T-helper 9 cell (primary cell): ENCODE measurements around the gene SMAD3.

ENCODE experiments used
- DNase-seq: peaks from one replicate; pipeline ENCODE4 v3.0.0-alpha.2; 2020

Gene SMAD3

DNA sequence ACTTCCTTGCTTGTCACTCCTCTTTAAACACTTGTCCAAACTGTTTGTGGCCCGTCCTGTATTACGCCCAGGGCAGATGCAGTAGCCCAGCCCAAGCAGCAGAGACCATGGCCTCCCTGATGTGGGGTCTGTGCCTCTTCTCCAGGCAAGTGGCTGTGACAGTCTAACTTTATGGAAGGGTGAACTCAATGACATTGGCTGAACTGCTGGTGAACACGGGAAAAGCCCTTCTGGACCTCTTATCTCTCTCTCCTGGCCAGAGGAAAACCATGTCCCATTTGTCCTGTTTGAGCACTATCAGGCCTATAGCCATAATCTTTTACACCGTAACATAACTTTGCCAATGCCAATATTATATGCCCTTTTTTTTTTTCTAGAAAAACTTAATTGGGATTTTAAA lies 67.6 kb downstream of the SMAD3 start:
- no peak for DNase-seq

DNA sequence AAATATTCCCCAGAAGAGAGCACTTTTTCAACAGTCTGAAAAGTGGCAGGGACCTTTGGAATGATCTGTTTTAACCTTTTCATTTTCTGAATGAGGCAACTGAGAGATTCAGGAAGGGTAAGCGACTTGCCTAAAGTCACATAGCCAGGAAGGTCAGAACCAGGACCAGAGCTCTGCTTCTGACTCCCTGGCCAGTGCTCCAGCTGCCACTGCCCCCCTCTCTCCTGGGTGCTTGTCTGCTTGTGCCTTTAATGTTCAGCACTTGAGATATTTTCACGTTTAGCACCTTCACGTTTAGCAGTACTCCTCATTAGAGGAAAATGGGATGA lies 68.3 kb downstream of the SMAD3 start:
- no peak for DNase-seq

DNA sequence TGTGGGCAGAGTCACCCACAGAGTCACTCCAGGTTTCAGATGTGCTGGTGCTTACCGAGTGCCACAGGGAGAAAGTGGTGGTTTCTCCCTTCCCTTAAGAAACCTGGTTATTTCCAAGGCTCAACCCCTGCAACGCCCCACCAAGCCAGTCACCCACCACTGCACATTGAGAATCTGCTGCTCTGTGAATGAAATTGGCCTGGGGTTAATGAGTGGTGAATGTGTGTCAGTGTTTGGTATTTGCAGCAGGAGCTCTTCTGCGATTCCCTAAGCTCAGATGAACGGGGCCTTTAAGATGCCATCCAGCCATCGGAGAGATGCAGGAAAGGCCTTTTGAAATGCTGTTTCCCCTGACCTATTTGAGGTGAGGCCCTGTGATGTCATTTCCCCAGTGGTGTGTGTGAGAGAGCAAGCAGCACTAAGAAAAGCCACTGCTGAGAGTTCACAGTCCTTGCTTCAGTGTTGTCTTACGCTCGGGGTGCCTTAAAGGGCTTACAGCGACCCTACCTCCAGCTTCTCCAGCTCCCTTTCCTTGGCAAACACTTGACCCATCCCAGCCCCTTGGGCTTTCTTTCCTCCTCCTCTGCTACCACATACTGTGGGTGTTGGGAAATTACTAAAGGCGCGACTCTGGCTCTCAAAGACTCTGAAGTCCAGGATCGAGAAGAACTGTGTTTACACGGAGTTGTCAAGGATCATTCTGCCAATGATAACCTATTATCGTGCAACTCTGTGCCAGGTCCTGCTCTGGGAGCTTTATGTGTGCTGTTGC lies 68.9 kb downstream of the SMAD3 start:
- peak; percentile 54 for DNase-seq

DNA sequence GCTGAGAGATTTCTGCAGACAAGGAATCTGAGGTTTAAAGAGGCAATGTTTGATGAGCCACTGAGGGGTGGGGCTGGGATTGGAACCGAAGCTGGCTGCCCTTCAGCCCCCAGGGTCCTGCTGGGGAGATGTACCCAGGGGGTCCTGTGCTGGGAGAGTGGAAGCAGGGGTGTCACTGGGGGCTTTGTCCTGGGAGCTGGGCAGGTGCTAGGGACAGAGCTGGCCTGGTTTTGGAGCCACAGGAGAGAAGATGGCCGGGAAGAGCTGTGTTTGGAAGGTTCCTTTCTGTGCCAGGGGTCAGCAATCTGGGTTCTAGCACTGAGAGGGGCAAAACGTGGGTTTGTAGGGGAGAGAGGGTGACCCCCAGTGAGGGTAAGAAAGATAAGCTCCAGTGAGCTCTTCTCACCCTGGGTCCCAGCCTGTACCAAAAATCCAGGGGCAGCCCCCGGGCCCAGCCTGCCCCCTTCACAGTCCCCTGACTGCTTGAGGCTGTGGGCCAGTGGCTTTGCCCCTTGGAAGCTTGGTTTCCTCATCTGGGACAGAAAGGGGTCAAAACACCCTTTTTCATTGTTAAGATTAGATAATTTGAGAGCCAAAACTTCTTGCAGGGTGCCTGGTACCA lies 69.6 kb downstream of the SMAD3 start:
- DNase-seq = no peak

DNA sequence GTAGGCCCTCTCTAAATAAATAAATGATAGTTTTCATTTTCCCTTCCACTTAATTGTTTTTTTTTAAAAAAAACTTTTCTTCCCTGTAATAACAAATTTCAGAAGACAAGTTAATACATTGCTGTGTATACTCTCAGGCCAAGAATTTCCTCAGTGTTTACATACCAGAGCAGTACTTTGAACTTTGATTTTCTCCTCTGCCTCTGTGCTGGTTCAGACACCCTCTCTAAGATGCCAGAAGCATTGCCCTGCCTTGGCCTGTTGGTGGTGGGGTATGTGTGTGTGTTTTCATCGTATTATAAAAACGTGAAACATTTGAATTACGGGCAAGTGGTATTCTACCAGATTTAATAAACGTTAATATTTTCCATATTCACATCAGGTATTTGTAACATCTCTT lies 70.1 kb downstream of the SMAD3 start:
- DNase-seq = no peak

DNA sequence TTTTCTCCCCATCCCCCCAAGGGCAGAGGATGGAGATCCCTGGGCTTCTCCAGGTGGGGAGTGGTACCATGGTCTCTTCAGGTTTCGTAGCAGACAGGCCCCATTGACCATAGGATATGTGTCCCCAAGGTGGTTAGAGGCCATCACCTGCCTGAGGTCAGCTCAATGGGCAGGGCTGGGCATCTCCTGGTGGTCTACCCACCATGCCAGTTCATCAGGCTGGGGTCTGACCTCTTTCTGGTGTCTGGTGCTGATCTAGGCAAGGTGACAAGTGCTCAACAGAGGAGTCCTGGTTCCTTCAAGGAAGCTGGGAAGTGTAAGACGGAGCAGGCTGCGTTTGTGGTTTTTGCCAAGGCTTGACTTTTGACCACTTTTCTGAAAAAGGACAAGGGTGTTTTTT lies 71.4 kb downstream of the SMAD3 start:
- DNase-seq = no peak

DNA sequence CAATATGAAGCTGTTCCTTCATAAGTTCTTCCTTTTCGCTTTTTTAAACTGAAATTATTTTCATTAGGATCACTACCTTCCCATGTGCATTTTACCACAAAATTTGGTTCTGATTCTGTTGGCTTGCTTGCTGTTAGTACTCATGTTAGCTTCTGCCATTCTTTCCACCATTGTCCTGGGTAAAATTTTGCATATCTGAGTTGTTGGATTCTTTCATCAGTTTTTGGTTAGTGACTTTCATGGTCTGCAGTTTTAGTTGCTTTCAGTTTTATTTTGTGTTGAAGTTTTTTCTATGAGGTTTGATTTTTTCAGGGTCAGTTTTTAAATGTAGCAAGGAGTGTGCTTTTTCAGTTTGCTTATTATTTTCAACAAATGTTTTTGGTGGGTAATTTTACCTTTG lies 71.9 kb downstream of the SMAD3 start:
- no peak for DNase-seq

DNA sequence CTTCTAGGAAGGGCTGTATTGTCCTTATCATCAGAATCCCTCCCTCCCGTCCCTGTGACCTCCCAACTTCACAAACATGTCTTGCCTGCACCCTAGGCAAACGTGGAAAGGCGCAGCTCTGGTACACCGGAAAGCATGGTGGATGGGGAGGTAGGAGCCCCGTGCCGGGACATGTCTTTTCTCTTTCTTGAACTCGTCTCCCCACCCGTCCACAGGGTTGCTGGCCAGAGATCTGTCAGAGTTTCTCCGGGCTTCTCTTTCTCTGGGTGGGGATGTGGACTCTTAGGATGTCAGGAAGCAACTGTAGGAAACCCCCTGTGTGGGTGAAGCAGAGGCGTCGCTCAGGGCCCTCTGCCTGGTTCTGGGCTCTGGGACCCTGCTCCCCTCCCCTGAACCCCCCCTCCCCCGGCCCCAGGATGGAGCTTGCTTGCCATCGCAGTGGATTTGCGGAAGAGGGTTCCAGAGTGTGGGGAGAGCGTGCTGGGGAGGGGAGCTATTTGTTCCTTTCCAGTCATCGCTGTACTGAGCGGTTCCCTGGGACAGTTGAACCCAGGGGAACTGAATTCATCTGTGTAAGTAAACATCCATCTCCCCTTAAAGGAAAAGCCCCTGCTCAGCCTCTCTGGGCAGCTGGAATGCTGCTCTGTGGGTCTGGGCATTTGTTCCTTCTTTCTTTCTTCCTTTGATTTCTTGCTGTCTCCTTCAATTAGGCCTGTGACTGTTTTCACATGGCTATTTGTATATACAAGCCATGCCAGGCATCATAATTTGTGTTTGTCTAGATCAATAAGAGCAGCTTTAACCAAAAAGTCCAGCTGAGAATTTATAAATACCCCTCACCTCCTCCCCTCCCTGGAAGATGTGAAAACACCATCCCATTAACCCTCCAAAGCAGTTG lies 72.8 kb downstream of the SMAD3 start:
- DNase-seq = no peak

DNA sequence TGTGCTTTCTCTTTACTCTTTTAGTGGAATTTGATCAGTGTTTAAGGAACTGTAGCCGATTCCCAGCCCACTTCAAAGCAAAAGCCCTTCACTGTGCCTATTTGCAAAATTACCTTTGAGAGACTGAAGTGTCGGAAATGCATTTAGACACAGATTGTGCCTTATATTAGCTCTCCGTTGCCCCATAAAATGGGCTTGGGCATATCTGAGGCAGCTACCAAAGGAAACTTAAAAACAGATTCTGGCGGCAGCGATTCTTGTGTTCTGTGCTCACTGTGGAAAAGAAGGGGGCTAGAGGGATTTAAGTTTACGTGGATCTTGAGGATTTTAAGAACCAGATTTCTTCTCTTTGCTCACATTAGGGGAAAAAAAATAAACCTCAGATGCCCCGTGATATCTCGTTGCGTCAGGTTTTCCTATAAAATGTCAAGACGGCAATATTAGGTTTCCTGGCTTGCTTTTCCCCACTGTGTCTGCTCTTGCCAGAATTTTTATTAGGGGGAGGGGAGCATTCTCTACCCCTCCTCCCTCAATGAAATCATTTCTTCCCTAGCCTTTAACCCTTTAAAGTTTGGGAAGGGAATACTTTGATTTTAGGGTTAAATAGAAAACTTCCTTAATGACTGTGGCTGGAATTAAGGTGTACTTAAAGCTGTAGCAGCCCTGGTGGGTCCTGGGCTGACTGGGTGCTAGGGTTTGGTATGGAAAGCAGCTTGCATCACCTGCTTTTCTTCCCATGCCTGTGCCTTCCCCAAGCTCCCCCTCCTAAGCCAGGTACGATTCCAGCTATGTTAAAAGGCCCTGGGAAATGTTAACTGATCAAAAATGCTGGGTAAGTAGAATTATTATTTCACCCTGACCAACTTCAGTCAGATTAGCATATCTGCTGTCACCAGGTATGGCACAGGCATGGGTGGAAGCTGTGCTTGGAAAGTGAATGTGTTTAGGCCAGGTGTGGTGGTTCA lies 73.8 kb downstream of the SMAD3 start:
- no peak for DNase-seq

DNA sequence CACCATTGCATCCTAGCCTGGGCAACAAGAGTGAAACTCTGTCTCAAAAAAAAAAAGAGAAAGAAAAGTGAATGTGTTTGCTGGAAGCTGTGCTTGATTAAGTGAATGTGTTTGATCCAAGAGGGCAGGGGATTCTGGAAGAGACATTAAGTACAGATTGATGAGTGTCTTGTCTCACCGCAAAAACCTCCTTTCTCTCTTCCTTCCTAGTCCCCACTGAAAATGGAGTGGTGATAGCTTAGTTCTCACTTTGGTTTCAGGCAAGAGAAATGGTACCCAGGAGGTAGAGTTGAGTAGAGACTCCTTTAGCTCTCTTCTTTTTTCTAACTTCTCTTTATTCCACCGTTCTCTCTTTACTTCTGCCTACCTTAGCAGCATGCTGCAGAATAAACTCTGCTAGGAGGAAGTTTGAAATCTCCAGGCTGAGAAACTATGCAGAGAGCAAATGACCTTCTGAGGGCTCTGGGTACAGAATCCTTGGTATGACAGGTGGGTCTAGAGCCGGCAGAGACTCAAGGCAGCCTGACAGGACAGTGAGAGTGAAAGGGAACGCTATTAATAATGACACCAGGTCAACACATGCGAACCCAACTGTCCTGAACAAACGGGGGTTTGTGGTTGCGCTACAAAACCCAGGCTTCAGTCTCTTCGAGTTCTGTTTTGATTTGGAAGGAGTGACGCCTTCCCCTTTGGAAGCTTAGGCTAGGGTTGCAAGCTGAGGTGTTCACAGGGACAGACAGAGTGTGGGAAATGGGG lies 74.9 kb downstream of the SMAD3 start:
- DNase-seq = no peak

DNA sequence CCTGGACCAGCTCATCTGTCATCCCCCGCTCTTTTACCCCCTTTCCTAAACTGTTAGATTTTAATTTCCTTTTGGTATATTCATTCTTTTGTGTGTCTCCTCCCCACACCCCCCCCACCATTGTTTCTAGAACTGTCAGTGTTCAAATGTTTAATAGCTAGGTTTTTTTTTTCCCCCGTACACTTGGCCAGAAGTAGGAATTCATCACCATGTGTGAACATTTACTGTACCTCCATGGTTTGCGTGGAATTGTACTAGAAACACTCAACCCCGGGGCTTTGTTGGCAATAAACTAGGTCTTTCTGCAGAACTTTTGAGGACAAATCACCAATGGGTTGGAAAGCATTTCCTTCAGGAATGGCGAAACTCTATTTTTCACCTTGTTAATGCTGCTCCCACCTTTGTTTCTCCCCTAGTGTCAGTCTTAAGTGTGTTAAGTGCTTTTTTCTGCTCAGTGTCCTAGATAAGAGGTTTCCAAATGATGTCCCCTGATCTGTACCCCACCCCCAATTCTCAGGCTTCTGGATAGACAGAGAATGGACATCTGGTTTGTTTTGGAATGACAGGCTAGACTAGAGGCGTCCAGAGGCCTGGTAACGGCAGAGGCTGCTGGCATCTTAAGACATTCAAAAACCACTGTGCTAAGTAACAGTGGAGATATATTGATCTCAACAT lies 76.8 kb downstream of the SMAD3 start:
- no peak for DNase-seq

DNA sequence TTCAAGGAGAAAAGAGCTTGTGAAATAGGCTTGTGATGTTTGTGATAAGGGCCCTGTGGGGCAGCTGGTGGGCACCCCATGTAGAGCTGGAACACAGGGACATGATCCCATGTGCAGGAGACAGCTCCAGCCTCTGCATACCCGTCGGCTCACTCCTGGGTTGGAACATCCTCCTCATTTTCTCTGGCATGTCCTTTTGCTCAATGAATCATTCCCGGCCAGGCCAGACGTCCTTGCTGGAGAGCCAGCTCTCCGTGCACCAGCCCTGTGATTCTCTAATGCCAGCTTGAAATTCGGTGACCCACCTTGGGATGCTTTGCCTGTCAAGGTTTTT lies 77.3 kb downstream of the SMAD3 start:
- DNase-seq = no peak

DNA sequence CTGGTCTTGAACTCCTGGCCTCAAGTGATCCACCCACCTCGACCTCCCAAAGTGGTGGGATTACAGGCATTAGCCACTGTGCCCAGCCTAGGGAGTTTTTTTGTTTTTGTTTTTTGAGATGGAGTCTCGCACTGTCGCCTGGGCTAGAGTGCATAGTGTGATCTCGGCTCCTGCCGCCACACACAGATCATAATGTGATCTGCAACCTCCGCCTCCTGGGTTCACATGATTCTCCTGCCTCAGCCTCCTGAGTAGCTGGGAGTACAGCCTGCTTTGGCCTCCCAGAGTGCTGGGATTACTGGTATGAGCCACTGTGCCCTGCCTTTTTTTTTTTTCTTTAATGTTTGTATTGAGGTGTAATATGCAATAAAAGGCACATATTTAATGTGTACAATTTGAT lies 78.2 kb downstream of the SMAD3 start:
- DNase-seq = no peak

DNA sequence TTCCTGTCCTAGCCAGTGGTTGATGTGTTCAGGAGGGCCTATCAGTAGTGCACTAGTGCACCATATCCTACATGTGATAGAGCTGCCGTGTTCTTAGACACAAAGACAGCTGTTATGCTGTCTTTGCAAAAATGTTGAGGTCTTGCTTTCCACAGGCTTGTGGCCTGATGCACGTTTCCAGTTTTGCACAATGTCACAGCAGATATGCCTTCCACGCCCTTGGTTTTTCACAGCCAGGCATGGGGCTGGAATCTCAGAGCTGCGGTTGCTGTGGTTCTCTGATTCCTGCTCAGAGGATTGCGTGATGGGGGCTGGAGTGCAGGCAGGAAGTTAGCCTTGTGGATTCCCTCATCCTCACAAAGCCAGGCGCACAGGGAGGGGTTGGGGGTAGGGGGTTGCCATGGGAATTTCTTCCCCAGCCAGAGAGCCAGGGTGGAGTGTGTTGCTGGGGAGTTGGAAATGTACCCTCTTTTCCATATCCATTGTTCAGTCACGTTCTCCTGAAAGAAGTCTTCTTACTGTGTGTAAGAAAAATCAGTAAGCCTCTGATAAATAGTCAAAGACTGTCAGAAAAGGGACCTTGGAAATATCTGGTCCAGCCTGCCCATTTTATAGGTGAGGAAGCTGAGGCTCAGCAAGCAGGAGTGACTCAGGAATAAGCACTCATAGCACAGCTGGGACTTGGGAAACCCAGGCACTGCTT lies 79.4 kb downstream of the SMAD3 start:
- no peak for DNase-seq

DNA sequence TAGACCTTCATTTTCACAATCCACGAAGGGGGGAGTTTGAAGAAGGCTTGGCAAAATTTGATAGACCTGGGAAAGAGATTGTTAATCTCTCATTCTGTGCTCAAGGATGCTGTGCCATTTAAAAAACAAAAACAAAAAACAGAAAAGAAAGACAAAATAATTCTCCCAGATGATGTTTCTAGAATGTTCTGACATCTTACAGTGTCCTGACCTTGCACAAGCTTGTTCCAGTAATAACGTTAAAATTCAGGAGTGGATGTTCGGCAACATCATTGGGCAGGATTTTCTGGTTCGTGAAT lies 79.9 kb downstream of the SMAD3 start:
- no peak for DNase-seq

DNA sequence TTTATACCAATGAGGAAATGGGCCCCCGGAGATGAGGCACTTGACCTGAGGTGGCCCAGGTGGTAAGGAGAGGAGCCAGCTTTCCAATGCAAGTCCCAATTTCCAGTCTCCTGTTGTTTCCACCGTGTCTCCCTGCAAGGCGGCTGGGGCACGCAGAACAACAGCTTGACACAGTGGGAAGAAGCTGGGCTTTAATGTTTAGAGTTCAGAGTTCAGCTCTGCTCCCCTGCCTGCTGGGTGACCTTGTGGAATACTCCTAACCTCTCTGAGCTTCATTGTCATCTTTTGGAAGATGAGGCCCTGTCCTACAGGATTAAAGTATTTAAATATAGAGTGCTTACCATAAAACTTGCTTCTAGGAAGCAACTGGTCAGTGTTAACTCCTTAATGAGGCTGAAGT lies 80.3 kb downstream of the SMAD3 start:
- no peak for DNase-seq

DNA sequence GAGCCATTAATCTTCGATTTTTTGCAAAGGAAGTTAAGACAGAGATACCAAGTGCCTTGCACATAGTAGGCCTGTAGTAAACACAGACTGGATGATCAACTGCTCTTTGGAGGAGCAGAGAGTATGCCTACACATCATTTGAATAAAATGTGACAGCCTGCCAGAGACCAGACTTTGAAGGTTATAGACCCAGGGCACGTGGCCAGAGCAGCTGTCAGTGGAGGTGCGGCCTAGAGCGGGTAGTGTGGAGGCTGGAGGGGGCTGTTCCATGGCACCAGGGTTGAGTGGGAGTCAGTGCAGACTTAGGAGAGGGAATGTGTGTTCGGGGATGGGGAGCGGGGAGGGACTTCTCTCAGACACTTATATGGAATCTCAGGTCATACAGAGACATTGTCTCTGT lies 80.8 kb downstream of the SMAD3 start:
- no peak for DNase-seq

DNA sequence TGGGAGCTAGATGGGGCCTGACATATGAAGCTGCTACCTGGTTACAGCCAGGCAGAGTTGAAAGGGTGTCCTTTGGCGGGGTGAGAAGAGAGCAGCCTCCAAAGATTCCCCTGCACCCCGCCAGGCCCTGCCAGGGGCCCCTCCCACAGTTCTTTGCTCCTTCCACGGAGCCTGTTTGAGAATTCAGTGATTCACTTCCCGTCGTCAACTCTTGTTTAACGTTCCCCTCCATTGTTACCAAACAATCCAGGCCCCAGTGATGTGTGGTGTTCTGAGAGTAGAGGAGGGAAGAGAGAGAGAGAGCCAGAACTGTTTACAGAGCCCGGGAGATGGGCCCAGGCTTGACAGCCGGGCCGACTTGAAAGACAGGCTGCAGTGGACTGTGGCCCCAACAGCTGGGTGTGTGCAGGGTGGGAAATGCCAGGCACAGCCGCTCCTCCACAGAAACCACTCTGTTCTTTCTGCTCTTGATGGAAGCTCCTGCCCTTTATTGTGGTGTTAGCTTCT lies 81.5 kb downstream of the SMAD3 start:
- peak; percentile 23 for DNase-seq

DNA sequence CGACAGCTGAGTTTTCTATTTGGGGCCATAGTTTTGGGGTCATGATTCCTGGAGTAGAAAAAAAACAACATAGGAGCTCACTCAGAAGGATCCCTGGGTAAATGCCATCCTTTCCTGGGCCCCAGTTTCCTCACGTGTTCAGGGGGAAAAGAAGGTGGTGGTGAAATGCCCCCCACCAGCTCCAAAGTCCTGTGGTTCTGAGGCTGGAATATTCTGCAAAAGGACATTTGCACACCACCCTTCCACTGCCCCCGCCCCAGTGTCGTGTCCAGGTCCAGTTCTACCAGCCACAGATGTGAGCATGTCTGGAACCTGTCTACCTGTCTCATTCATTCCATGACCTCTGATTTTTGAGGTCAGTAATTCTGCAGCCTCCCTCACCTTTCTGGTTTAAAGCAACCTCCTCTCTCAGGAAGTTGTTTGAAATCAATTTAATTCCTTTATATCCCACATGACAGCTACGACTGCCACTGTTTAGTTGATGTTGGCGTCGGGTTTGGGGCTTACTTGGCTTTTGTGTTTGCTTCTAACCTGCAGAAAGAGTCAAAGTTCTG lies 82.1 kb downstream of the SMAD3 start:
- DNase-seq = no peak

DNA sequence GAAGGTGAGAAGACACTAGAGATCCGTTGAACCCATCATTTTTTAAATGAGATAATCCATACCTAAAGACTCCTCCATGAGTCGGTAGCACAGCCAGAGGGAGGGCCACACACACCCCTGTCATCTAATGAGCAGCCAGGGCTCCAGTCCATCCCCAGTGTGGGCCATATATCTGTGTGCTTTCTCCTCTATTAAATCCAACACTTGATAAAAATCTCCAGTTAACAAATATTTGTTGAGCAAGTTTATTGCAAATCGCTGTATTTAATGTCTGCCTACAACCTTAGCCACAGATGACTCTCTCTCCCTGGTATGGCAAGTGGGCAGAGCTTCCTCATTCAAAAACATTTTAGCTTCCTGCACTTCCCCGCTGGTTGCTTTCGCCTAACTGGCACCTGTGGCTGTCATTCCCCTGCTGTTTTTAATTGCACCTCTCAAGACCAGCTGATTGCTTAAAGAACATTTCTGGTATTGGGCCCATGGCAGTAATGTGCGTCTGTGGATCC lies 82.8 kb downstream of the SMAD3 start:
- no peak for DNase-seq
